ENCODE results near the gene RARA. TPM values are rescaled to one million over a fixed set of nuclear protein-coding genes. Genes with fewer than 3 reads are reported as not detected.
"Not testable (repeated sequence)": the region's sequence is repeated elsewhere in the genome, so short reads cannot be mapped to it uniquely, and the experiment has no call there.

RARA gene
- total and polyA plus RNA-seq, 2 donors (not counting 1 experiment from before 2014, with no cell fraction given) = 7.0 to 7.8 TPM

GRCh38 chr17:40371261-40371929, 62.4 kb downstream of the RARA start:
- H3K4me1 ChIP-seq (ENCODE audit: control insufficient read depth, extremely low read depth, insufficient read depth, low read length) = no peaks in the 10 kb centered on the region
- no peaks in the 10 kb centered on the region for H3K79me2 ChIP-seq (ENCODE audit: control insufficient read depth, insufficient read depth, low read length)
- no peak for DNase-seq (ENCODE audit: low read depth in 2 of 2)
- H3K36me3 ChIP-seq (ENCODE audit: control insufficient read depth, insufficient read depth, low read length) = no peaks in the 10 kb centered on the region
- H3K27me3 ChIP-seq (ENCODE audit: control insufficient read depth, insufficient read depth, low read length) = no peaks in the 10 kb centered on the region
- no peaks in the 10 kb centered on the region for H4K20me1 ChIP-seq (ENCODE audit: control insufficient read depth, extremely low read depth, insufficient read depth, low read length)
- no peak overlapping the region for H3K4me2 ChIP-seq (ENCODE audit: extremely low read depth, insufficient read depth, low read length)
- no peaks in the 10 kb centered on the region for H3K9me3 ChIP-seq (ENCODE audit: control insufficient read depth, insufficient read depth, low read depth, low read length)
- no peak overlapping the region for H2AFZ ChIP-seq (ENCODE audit: low read length)
- no peak overlapping the region for H3K9ac ChIP-seq (ENCODE audit: insufficient read depth, low read length)
- H3K27ac ChIP-seq (ENCODE audit: insufficient read depth, low read length) = no peak overlapping the region
- no peak overlapping the region for H3K4me3 ChIP-seq (replicated peaks in 1 of 4; ENCODE audit: control extremely low read depth in 1 of 4, insufficient read depth in 1 of 4, low read depth in 3 of 4, low read length in 4 of 4)
- TF ChIP-seq CTCF (conservative IDR thresholded peaks at IDR 0.05 in 1 of 2, IDR thresholded peaks at IDR 0.05 in 1 of 2; ENCODE audit: low read depth in 1 of 2, low read length in 2 of 2) = no peak

GRCh38 chr17:40372031-40372430, 63.1 kb downstream of the RARA start:
- DNase-seq (ENCODE audit: low read depth in 2 of 2) = no peak
- H3K27me3 ChIP-seq (ENCODE audit: control insufficient read depth, insufficient read depth, low read length) = no peaks in the 10 kb centered on the region
- H3K36me3 ChIP-seq (ENCODE audit: control insufficient read depth, insufficient read depth, low read length) = no peaks in the 10 kb centered on the region
- H3K9me3 ChIP-seq (ENCODE audit: control insufficient read depth, insufficient read depth, low read depth, low read length) = no peaks in the 10 kb centered on the region
- H2AFZ ChIP-seq (ENCODE audit: low read length) = no peak overlapping the region
- H4K20me1 ChIP-seq (ENCODE audit: control insufficient read depth, extremely low read depth, insufficient read depth, low read length) = no peaks in the 10 kb centered on the region
- no peak overlapping the region for H3K4me2 ChIP-seq (ENCODE audit: extremely low read depth, insufficient read depth, low read length)
- no peaks in the 10 kb centered on the region for H3K4me1 ChIP-seq (ENCODE audit: control insufficient read depth, extremely low read depth, insufficient read depth, low read length)
- no peak overlapping the region for H3K9ac ChIP-seq (ENCODE audit: insufficient read depth, low read length)
- H3K27ac ChIP-seq (ENCODE audit: insufficient read depth, low read length) = no peak overlapping the region
- H3K4me3 ChIP-seq (replicated peaks in 1 of 4; ENCODE audit: control extremely low read depth in 1 of 4, insufficient read depth in 1 of 4, low read depth in 3 of 4, low read length in 4 of 4) = no peak overlapping the region
- no peaks in the 10 kb centered on the region for H3K79me2 ChIP-seq (ENCODE audit: control insufficient read depth, insufficient read depth, low read length)
- TF ChIP-seq CTCF (conservative IDR thresholded peaks at IDR 0.05 in 1 of 2, IDR thresholded peaks at IDR 0.05 in 1 of 2; ENCODE audit: low read depth in 1 of 2, low read length in 2 of 2) = no peak
- no peak for TF ChIP-seq EZH2 (IDR thresholded peaks at IDR 0.05; ENCODE audit: low read length, missing control alignments)

GRCh38 chr17:40372644-40373043, 63.7 kb downstream of the RARA start:
- H2AFZ ChIP-seq (ENCODE audit: low read length); H3K4me2 ChIP-seq (ENCODE audit: extremely low read depth, insufficient read depth, low read length); H3K27me3 ChIP-seq (ENCODE audit: control insufficient read depth, insufficient read depth, low read length); H4K20me1 ChIP-seq (ENCODE audit: control insufficient read depth, extremely low read depth, insufficient read depth, low read length); H3K9ac ChIP-seq (ENCODE audit: insufficient read depth, low read length); H3K4me1 ChIP-seq (ENCODE audit: control insufficient read depth, extremely low read depth, insufficient read depth, low read length); H3K4me3 ChIP-seq (replicated peaks in 1 of 4; ENCODE audit: control extremely low read depth in 1 of 4, insufficient read depth in 1 of 4, low read depth in 3 of 4, low read length in 4 of 4); H3K79me2 ChIP-seq (ENCODE audit: control insufficient read depth, insufficient read depth, low read length); H3K27ac ChIP-seq (ENCODE audit: insufficient read depth, low read length); H3K36me3 ChIP-seq (ENCODE audit: control insufficient read depth, insufficient read depth, low read length); H3K9me3 ChIP-seq (ENCODE audit: control insufficient read depth, insufficient read depth, low read depth, low read length); DNase-seq (ENCODE audit: low read depth in 2 of 2): not testable (repeated sequence)

Data from fibroblast of lung (primary cell).